Measurements from ENCODE around the gene SSBP4.

SSBP4 gene

DNA sequence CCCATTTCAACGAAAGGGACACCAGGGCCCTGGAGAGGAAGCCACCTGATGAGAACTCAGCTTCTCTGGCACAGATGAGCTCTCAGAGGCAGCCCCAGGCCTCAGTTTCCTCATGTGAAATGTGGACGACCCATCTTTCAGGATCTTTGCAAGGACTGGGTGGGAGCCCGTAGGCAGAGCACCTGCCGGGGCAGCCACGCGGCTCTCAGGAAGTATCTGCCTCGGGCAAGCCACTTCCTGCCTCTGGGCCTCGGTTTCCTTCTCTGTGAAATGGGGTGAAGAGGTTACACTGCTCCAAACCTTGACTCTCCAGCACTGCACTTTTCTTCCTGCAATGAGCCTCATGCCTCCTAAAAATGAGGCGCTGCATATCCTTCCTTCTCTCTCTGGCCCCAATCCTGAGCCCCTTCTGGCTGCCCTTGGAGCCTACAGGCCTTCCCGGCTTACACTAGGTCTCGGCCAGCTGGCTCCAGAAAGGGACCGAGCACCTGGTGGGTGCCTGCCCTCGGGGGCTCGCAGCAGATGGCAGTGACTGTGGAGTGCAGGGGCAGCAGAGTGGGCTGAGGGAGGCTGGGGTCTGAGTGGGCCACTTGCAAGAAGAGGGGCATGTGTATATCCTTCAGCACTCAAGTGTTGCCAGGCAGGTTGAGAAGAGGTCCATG is 3.5 kb downstream of the SSBP4 start:
- no peak for DNase-seq

DNA sequence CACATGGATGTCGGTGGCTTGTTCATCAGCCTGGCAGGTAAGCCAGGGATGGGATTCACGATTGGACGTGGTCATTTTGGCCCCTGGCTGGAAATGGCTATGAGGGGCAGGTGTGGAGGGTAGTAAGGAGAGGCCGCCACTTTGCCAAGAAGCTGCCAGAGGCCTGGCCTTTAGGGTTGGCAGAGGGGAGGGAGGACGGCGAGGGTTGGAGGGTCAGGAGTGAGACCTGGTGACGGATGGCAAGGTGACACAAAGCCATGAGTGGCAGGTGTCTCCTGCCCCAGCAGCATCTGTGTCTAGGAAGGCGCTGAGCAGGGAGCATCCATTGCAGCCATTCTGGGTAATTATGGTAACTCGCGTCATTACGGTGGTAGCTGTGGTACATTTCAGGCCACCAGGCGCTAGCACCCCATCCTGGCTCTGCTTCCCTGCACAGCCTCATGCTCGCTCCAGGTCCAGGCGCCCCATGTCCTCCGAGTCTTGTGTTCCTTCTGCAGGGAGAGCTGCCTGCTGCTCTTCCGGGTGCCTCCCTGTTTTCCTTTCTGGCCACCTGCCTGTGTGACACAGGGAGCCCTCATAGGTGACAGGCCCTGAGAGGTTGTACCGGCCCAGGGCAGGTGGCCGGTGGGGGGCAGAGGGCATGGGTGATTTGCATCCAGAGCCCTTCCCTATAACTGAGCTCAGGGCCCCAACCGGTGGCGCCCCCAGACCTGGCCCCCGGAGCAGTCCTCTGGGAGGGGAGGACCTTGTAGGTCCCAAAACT is 4.2 kb downstream of the SSBP4 start:
- no peak for DNase-seq

- DNase-seq, result no peak
Observed at GRCh38 chr19:18424122-18424889, 5.1 kb downstream of the SSBP4 start.

DNA sequence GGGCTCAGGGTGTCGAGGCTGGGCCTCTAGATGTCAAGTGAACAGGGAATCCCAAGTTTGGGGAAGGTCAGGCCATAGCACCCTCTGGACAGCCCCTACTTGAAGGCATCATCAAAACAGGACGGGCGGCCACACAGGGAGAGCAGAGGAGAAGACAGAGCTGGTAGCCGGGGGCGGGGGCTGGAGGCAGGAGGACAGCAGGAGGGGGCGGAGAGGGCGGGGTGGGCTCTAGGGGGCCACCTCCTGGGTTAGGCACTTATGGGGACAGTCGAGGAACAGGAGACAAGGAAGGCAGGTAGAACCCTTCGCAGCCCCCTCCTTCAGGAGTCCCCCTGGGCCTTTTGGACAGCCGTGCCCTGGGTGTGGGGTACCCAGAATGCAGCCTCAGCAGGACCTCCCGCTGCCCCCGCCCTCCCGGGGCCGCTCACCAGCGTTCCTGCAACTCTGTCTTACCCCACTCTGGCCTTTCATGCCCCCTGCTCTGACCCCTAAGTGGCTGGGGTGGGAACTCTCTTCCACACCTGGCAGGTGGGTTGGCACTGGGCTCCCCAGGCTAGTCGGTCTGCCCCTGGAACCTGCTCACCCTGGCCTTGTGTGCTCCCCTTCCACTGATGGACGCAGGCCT is 5.8 kb downstream of the SSBP4 start:
- no peak for DNase-seq

GRCh38 chr19:18425515-18426415 is 6.6 kb downstream of the SSBP4 start:
- peak; percentile 43 to 58 for DNase-seq

DNA sequence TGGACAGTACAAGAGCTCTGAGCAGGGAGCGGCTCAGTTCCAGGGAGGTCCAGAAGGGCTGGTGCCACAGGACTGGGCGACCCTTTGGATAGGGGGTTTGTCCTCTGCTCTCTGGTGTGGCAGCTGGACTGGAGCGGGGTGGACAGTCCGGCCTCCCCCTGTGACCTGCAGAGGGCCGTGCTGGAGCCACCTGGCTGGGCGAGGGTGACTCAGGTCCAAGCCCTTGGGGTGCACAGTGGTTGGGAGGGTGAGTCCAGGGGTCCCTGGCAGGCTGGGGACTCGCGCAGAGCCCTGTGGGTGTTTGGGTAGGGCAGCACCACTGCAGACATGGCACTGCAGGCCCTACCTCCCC is 7.2 kb downstream of the SSBP4 start:
- DNase-seq, result no peak

DNA sequence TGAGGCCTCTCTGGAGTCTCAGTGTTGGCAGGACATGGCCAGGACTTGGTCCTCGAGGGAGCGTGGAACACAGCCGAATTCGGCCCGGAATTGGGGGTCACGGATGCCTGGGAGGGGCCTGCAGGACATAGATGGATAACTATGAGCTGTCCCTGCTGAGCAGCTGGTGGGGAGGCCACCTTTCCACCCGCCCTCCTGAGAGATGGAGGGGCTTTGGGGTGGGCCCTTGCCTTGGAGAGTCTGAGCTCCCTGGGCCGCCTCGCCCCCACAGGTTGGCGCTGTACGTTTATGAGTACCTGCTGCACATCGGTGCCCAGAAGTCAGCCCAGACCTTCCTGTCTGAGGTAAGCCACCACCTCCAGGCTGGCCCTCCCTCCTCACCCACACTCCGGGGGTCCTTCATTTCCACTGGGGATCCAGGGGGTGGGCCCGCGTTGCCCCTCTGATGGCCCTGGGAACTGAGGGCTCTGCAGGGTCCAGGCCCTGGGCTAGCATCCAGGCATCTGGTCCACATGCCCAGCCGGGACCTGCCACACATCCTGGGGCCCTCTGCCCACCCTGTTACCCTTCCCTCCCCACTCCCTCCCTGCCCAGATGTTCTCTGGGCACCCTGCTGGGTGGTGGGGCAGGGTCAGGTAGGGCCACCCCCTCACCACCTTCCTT is 8.0 kb downstream of the SSBP4 start:
- no peak for DNase-seq

DNA sequence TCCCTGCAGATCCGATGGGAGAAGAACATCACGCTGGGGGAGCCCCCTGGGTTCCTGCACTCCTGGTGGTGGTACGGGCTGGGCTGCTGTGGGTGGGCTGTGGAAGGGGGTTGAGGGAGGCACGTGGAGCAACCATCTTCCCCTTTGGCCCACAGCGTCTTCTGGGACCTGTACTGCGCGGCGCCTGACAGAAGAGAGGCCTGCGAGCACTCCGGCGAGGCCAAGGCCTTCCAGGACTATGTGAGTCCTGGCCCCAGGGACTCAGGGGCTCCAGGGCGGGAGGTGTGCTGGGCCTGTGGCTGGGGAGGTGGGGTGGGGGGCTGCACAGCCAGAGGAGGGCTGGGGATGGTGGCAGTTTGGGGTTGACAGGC is 8.5 kb downstream of the SSBP4 start:
- DNase-seq, result no peak

DNA sequence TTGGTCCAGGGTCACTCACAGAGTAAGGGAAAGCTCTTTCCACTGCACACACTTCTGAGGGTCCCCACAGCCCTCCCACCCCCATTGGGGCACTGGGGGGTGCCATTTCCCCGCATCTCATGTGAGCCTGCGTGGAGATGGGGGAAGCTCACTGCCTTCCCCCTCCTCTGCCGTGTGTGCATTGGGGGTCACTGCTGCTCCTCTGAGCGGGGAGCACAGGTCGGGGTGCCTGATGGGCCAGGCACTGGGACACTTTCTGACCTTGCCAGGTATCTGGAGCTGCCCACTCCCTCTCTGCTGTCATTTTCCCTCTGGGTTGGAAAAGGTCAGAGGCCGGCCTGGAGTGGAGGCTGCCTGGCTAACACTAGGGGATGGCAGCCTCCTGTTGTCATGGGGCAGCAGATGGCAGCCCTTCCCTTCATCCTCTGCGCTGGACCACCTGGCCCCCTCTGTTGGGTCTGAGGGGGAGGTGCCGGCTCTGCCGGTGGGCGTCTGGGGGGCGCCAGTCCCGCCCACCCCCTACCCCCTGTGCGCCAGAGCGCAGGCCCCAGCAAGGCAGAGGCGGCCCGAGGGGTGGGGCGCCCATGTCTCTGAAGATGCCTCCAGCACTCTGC is 9.1 kb downstream of the SSBP4 start:
- no peak for DNase-seq

GRCh38 chr19:18428787-18429674 is 9.8 kb downstream of the SSBP4 start:
- no peak for DNase-seq

GRCh38 chr19:18429717-18430416 is 10.7 kb downstream of the SSBP4 start:
- DNase-seq, result no peak

- no peak for DNase-seq
Observed at GRCh38 chr19:18430417-18431144, 11.4 kb downstream of the SSBP4 start.

GRCh38 chr19:18431351-18432197 is 12.4 kb downstream of the SSBP4 start:
- no peak for DNase-seq

- no peak for DNase-seq
Observed at GRCh38 chr19:18432275-18433014, 13.2 kb downstream of the SSBP4 start.

GRCh38 chr19:18433015-18433691 is 14.0 kb downstream of the SSBP4 start:
- DNase-seq, result no peak

DNA sequence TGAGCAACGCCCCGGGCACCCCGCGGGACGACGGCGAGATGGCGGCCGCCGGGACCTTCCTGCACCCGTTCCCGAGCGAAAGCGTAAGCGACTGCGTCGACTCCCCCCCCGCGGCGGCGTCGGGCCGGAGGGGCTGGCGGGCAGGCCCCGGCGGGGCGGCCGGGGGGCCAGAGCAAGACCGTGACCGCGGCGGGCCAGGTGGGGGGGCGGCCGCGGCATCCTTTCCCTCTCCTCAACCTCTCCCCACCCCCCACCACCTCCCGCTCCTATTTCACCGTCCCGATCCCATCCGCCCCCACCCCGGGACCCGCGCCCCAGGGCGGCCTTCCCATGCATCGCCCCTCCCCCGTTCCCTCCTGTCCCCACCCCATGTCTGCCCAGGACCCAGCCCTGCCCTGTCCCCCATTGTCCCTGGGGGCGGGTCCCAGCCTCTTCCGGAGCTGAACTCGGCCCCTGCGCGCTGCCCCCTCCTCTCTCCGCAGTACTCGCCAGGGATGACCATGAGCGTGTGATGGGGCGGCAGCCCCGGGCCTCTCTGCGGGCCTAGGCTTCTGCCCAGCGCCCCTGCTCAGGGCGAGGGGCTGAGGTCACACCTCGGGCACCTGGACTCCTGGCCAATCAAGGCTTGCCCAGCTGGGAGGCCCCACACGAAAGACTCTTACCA is 14.7 kb downstream of the SSBP4 start:
- no peak for DNase-seq

Measured in Kasumi-1 (cell line).